ENCODE results near the gene IFNA13. TPM values are rescaled to one million over a fixed set of nuclear protein-coding genes. Genes with fewer than 3 reads are reported as not detected.
A peak's percentile ranks its signal among the peaks of the same experiment; 100 is the strongest.

The IFNA13 gene
- total RNA-seq, 2 experiments from 2014 or later = not detected

- POLR2A ChIA-PET = no interaction called here
- no peak for DNase-seq
- CTCF ChIA-PET = interaction anchor here (1.0 to 1.6 kb wide), 2 partner anchors 22 to 55 kb away, joined by 3 to 7 read pairs; no protein-coding TSS in a partner anchor
- H3K27me3 Mint-ChIP-seq = peaks cover 44% of the 10 kb centered on the region
- H3K4me1 Mint-ChIP-seq = peaks cover 4% of the 10 kb centered on the region
- H3K27ac Mint-ChIP-seq = no peak overlapping the region
- H3K4me3 Mint-ChIP-seq = no peak overlapping the region
- H3K9me3 Mint-ChIP-seq = no peaks in the 10 kb centered on the region
- H3K36me3 Mint-ChIP-seq (ENCODE audit: low read depth) = no peaks in the 10 kb centered on the region
Measured at GRCh38 chr9:21340735-21341134, 27.1 kb downstream of the IFNA13 start.

GRCh38 chr9:21336457-21336856, 31.4 kb downstream of the IFNA13 start:
- Mint-ChIP-seq H3K27ac (no peak overlapping the region), H3K4me3 (no peak overlapping the region)

GRCh38 chr9:21334701-21335632, 32.9 kb downstream of the IFNA13 start, which contains the start of gene KLHL9:
KLHL9 (minus strand) TSS chr9:21335404; CDS start chr9:21334859, 545 bp downstream.
- H3K4me3 Mint-ChIP-seq = peak within 1 kb of the TSS; percentile 85
- CTCF ChIA-PET = interaction anchor here (0.6 to 4.0 kb wide), 13 partner anchors 8 to 674 kb away, joined by 3 to 39 read pairs (median 3); partner anchors contain the start of gene CDKN2B
- H3K27ac Mint-ChIP-seq = peak within 1 kb of the TSS; percentile 85
- H3K36me3 Mint-ChIP-seq (ENCODE audit: low read depth) = peaks cover 33% of the 10 kb centered on the region
- H3K27me3 Mint-ChIP-seq = peaks cover 14% of the 10 kb centered on the region
- H3K9me3 Mint-ChIP-seq = no peaks in the 10 kb centered on the region
- peaks cover 47% of the 10 kb centered on the region for H3K4me1 Mint-ChIP-seq
- DNase-seq = peak; percentile 86
- POLR2A ChIA-PET = interaction anchor here (0.6 to 2.4 kb wide), 14 partner anchors 9 to 460 kb away, joined by 3 to 14 read pairs (median 4); partner anchors contain the start of genes HACD4 and IFNA8

More at GRCh38 chr9:21336457-21336856, 31.4 kb downstream of the IFNA13 start:
- no peaks in the 10 kb centered on the region for H3K9me3 Mint-ChIP-seq
- peaks cover 17% of the 10 kb centered on the region for H3K27me3 Mint-ChIP-seq
- peaks cover 25% of the 10 kb centered on the region for H3K36me3 Mint-ChIP-seq (ENCODE audit: low read depth)
- CTCF ChIA-PET = interaction anchor here (1.5 kb wide), 1 partner anchor 60 kb away, joined by 5 read pairs; no protein-coding TSS in a partner anchor
- DNase-seq = no peak
- peaks cover 37% of the 10 kb centered on the region for H3K4me1 Mint-ChIP-seq
- POLR2A ChIA-PET = no interaction called here

GRCh38 chr9:21333226-21333625, 34.6 kb downstream of the IFNA13 start:
- DNase-seq = no peak

GRCh38 chr9:21331676-21332402, 36.0 kb downstream of the IFNA13 start:
- DNase-seq = no peak
- ChIA-PET CTCF (interaction anchor here (4.0 kb wide), 1 partner anchor 63 kb away, joined by 39 read pairs; no protein-coding TSS in a partner anchor), POLR2A (no interaction called here)
- Mint-ChIP-seq H3K27ac (no peak overlapping the region), H3K9me3 (no peaks in the 10 kb centered on the region), H3K4me3 (peak overlapping the region; percentile 10), H3K36me3 (ENCODE audit: low read depth) (peaks cover 38% of the 10 kb centered on the region), H3K27me3 (peaks cover 2% of the 10 kb centered on the region), H3K4me1 (peaks cover 59% of the 10 kb centered on the region)

More at GRCh38 chr9:21333226-21333625, 34.6 kb downstream of the IFNA13 start:
- Mint-ChIP-seq H3K27me3 (peaks cover 5% of the 10 kb centered on the region), H3K9me3 (no peaks in the 10 kb centered on the region), H3K4me1 (peaks cover 56% of the 10 kb centered on the region), H3K4me3 (peak overlapping the region; percentile 85), H3K27ac (no peak overlapping the region), H3K36me3 (ENCODE audit: low read depth) (peaks cover 34% of the 10 kb centered on the region)
- ChIA-PET CTCF (interaction anchor here (1.7 to 4.0 kb wide), 3 partner anchors 11 to 150 kb away, joined by 3 to 39 read pairs (median 9); no protein-coding TSS in a partner anchor), POLR2A (interaction anchor here (1.0 to 2.4 kb wide), 3 partner anchors 10 to 24 kb away, joined by 4 to 13 read pairs (median 5); no protein-coding TSS in a partner anchor)

- ChIA-PET POLR2A (interaction anchor here (1.3 to 2.2 kb wide), 2 partner anchors 8 to 70 kb away, joined by 3 to 14 read pairs; partner anchors contain the start of gene KLHL9), CTCF (interaction anchor here (0.6 to 1.9 kb wide), 33 partner anchors 8 to 461 kb away, joined by 3 to 42 read pairs (median 3); partner anchors contain the start of gene KLHL9)
- no peaks in the 10 kb centered on the region for H3K9me3 Mint-ChIP-seq
Measured at GRCh38 chr9:21326526-21327139, 41.2 kb downstream of the IFNA13 start.

GRCh38 chr9:21324047-21324446, 43.8 kb downstream of the IFNA13 start:
- no peak overlapping the region for H3K27ac Mint-ChIP-seq
- no peaks in the 10 kb centered on the region for H3K27me3 Mint-ChIP-seq
- no peaks in the 10 kb centered on the region for H3K9me3 Mint-ChIP-seq
- peaks cover 35% of the 10 kb centered on the region for H3K36me3 Mint-ChIP-seq (ENCODE audit: low read depth)
- H3K4me1 Mint-ChIP-seq = peaks cover 11% of the 10 kb centered on the region
- no peak overlapping the region for H3K4me3 Mint-ChIP-seq
- no peak for DNase-seq
- POLR2A ChIA-PET = interaction anchor here (0.8 to 1.7 kb wide), 3 partner anchors 9 to 11 kb away, joined by 3 to 5 read pairs (median 4); partner anchors contain the start of gene KLHL9
- CTCF ChIA-PET = interaction anchor here (0.8 to 3.5 kb wide), 5 partner anchors 10 to 142 kb away, joined by 4 to 9 read pairs (median 5); no protein-coding TSS in a partner anchor

More at GRCh38 chr9:21326526-21327139, 41.2 kb downstream of the IFNA13 start:
- Mint-ChIP-seq H3K27ac (no peak overlapping the region), H3K4me3 (no peak overlapping the region), H3K4me1 (peaks cover 27% of the 10 kb centered on the region), H3K27me3 (no peaks in the 10 kb centered on the region), H3K36me3 (ENCODE audit: low read depth) (peaks cover 44% of the 10 kb centered on the region)
- DNase-seq = no peak

- H3K9me3 Mint-ChIP-seq = no peaks in the 10 kb centered on the region
- POLR2A ChIA-PET = interaction anchor here (1.1 to 1.7 kb wide), 2 partner anchors 10 to 12 kb away, joined by 4 to 5 read pairs; no protein-coding TSS in a partner anchor
Measured at GRCh38 chr9:21322911-21323461, 44.9 kb downstream of the IFNA13 start.

GRCh38 chr9:21320465-21320864, 47.4 kb downstream of the IFNA13 start:
- Mint-ChIP-seq H3K4me1 (peaks cover 2% of the 10 kb centered on the region), H3K36me3 (ENCODE audit: low read depth) (peaks cover 28% of the 10 kb centered on the region), H3K9me3 (no peaks in the 10 kb centered on the region), H3K4me3 (no peak overlapping the region), H3K27me3 (peaks cover 4% of the 10 kb centered on the region), H3K27ac (no peak overlapping the region)
- ChIA-PET POLR2A (interaction anchor here (0.6 kb wide), 1 partner anchor 14 kb away, joined by 3 read pairs; no protein-coding TSS in a partner anchor), CTCF (interaction anchor here (0.8 to 5.5 kb wide), 4 partner anchors 8 to 135 kb away, joined by 3 to 45 read pairs (median 6); no protein-coding TSS in a partner anchor)
- DNase-seq = no peak

More at GRCh38 chr9:21322911-21323461, 44.9 kb downstream of the IFNA13 start:
- no peak overlapping the region for H3K27ac Mint-ChIP-seq
- no peaks in the 10 kb centered on the region for H3K27me3 Mint-ChIP-seq
- H3K36me3 Mint-ChIP-seq (ENCODE audit: low read depth) = peaks cover 35% of the 10 kb centered on the region
- peaks cover 7% of the 10 kb centered on the region for H3K4me1 Mint-ChIP-seq
- CTCF ChIA-PET = interaction anchor here (1.4 to 5.5 kb wide), 4 partner anchors 11 to 132 kb away, joined by 4 to 45 read pairs (median 7); no protein-coding TSS in a partner anchor
- DNase-seq = no peak
- H3K4me3 Mint-ChIP-seq = no peak overlapping the region

GRCh38 chr9:21317956-21318923, 49.6 kb downstream of the IFNA13 start:
- Mint-ChIP-seq H3K4me3 (no peak overlapping the region), H3K27ac (no peak overlapping the region), H3K4me1 (no peaks in the 10 kb centered on the region), H3K36me3 (ENCODE audit: low read depth) (peaks cover 12% of the 10 kb centered on the region), H3K27me3 (peaks cover 10% of the 10 kb centered on the region), H3K9me3 (no peaks in the 10 kb centered on the region)
- peak; percentile 38 for DNase-seq
- POLR2A ChIA-PET = interaction anchor here (0.6 kb wide), 1 partner anchor 47 kb away, joined by 3 read pairs; no protein-coding TSS in a partner anchor
- CTCF ChIA-PET = interaction anchor here (0.6 to 5.5 kb wide), 17 partner anchors 8 to 470 kb away, joined by 3 to 45 read pairs (median 3); partner anchors contain the start of gene IFNA10
